ENCODE data around the gene STX18. TPM values are rescaled to one million over a fixed set of nuclear protein-coding genes. Genes with fewer than 3 reads are reported as not detected.

The STX18 gene
- total and polyA plus RNA-seq, 2 experiments from 2014 or later, result 15.9 to 18.1 TPM

GRCh38 chr4:4521731-4522130 lies 20.1 kb downstream of the STX18 start (continued):
- TF ChIP-seq, protein P1, sequence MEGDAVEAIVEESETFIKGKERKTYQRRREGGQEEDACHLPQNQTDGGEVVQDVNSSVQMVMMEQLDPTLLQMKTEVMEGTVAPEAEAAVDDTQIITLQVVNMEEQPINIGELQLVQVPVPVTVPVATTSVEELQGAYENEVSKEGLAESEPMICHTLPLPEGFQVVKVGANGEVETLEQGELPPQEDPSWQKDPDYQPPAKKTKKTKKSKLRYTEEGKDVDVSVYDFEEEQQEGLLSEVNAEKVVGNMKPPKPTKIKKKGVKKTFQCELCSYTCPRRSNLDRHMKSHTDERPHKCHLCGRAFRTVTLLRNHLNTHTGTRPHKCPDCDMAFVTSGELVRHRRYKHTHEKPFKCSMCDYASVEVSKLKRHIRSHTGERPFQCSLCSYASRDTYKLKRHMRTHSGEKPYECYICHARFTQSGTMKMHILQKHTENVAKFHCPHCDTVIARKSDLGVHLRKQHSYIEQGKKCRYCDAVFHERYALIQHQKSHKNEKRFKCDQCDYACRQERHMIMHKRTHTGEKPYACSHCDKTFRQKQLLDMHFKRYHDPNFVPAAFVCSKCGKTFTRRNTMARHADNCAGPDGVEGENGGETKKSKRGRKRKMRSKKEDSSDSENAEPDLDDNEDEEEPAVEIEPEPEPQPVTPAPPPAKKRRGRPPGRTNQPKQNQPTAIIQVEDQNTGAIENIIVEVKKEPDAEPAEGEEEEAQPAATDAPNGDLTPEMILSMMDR (conservative IDR thresholded peaks at IDR 0.05; ENCODE audit: low read depth in 2 of 2), result no peak
- TF ChIP-seq CREB1 (CRISPR knock-in tag; IDR thresholded peaks at IDR 0.05; ENCODE audit: low read depth), result no peak
- TF ChIP-seq, protein P2, sequence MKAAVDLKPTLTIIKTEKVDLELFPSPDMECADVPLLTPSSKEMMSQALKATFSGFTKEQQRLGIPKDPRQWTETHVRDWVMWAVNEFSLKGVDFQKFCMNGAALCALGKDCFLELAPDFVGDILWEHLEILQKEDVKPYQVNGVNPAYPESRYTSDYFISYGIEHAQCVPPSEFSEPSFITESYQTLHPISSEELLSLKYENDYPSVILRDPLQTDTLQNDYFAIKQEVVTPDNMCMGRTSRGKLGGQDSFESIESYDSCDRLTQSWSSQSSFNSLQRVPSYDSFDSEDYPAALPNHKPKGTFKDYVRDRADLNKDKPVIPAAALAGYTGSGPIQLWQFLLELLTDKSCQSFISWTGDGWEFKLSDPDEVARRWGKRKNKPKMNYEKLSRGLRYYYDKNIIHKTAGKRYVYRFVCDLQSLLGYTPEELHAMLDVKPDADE (IDR thresholded peaks at IDR 0.05), result no peak
- no peak for TF ChIP-seq EZH2 (IDR thresholded peaks at IDR 0.05; ENCODE audit: low read depth, unreplicated experiment)
- TF ChIP-seq EZH2phosphoT487 (IDR thresholded peaks at IDR 0.05; ENCODE audit: unreplicated experiment), result no peak

DNA sequence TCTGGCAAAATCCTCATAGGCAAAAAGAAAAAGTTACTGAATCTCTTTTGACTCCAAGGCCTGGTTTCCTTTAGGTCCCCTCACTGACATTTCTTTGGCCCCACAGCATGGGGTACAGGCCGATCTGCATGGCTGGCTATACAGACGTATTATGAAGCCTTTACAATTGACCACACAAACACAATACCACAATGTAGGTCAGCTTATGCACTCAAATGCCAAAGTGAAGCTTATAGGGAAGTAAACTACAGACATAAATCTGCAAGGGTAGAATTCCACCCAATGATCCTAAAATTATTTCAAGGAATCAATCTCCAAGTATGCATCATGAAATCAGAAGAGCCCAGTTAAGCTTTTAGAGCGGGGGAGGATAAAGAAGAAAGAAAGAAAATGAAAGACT lies 20.7 kb downstream of the STX18 start:
- Mint-ChIP-seq H3K4me1 (peaks cover 20% of the 10 kb centered on the region), H3K36me3 (ENCODE audit: low read depth) (no peaks in the 10 kb centered on the region), H3K9me3 (no peaks in the 10 kb centered on the region), H3K4me3 (no peak overlapping the region; the same call in 2 of the 3 replicates), H3K27ac (no peak overlapping the region), H3K27me3 (ENCODE audit: insufficient read depth, low read depth, poor library complexity) (no peaks in the 10 kb centered on the region)
- H3K36me3 ChIP-seq (ENCODE audit: insufficient read depth), result no peaks in the 10 kb centered on the region
- H3K4me2 ChIP-seq, result no peak overlapping the region
- H3K27me3 ChIP-seq (ENCODE audit: insufficient read depth), result no peaks in the 10 kb centered on the region
- H3F3A ChIP-seq (replicated peaks; ENCODE audit: low read depth), result no peaks in the 10 kb centered on the region
- H3K9me2 ChIP-seq (ENCODE audit: insufficient read depth), result no peaks in the 10 kb centered on the region
- DNase-seq (ENCODE audit: low spot score) (peak; percentile 56), ATAC-seq (peak; percentile 76)
- peaks cover 15% of the 10 kb centered on the region; the same call in 1 of the 2 replicates for H3K79me2 ChIP-seq (replicated peaks; ENCODE audit: insufficient read depth)
- TF ChIP-seq, protein P3, sequence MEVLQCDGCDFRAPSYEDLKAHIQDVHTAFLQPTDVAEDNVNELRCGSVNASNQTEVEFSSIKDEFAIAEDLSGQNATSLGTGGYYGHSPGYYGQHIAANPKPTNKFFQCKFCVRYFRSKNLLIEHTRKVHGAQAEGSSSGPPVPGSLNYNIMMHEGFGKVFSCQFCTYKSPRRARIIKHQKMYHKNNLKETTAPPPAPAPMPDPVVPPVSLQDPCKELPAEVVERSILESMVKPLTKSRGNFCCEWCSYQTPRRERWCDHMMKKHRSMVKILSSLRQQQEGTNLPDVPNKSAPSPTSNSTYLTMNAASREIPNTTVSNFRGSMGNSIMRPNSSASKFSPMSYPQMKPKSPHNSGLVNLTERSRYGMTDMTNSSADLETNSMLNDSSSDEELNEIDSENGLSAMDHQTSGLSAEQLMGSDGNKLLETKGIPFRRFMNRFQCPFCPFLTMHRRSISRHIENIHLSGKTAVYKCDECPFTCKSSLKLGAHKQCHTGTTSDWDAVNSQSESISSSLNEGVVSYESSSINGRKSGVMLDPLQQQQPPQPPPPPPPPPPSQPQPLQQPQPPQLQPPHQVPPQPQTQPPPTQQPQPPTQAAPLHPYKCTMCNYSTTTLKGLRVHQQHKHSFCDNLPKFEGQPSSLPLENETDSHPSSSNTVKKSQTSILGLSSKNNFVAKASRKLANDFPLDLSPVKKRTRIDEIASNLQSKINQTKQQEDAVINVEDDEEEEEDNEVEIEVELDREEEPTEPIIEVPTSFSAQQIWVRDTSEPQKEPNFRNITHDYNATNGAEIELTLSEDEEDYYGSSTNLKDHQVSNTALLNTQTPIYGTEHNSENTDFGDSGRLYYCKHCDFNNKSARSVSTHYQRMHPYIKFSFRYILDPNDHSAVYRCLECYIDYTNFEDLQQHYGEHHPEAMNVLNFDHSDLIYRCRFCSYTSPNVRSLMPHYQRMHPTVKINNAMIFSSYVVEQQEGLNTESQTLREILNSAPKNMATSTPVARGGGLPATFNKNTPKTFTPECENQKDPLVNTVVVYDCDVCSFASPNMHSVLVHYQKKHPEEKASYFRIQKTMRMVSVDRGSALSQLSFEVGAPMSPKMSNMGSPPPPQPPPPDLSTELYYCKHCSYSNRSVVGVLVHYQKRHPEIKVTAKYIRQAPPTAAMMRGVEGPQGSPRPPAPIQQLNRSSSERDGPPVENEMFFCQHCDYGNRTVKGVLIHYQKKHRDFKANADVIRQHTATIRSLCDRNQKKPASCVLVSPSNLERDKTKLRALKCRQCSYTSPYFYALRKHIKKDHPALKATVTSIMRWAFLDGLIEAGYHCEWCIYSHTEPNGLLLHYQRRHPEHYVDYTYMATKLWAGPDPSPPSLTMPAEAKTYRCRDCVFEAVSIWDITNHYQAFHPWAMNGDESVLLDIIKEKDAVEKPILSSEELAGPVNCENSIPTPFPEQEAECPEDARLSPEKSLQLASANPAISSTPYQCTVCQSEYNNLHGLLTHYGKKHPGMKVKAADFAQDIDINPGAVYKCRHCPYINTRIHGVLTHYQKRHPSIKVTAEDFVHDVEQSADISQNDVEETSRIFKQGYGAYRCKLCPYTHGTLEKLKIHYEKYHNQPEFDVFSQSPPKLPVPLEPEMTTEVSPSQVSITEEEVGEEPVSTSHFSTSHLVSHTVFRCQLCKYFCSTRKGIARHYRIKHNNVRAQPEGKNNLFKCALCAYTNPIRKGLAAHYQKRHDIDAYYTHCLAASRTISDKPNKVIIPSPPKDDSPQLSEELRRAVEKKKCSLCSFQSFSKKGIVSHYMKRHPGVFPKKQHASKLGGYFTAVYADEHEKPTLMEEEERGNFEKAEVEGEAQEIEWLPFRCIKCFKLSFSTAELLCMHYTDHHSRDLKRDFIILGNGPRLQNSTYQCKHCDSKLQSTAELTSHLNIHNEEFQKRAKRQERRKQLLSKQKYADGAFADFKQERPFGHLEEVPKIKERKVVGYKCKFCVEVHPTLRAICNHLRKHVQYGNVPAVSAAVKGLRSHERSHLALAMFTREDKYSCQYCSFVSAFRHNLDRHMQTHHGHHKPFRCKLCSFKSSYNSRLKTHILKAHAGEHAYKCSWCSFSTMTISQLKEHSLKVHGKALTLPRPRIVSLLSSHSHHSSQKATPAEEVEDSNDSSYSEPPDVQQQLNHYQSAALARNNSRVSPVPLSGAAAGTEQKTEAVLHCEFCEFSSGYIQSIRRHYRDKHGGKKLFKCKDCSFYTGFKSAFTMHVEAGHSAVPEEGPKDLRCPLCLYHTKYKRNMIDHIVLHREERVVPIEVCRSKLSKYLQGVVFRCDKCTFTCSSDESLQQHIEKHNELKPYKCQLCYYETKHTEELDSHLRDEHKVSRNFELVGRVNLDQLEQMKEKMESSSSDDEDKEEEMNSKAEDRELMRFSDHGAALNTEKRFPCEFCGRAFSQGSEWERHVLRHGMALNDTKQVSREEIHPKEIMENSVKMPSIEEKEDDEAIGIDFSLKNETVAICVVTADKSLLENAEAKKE (CRISPR knock-in tag; IDR thresholded peaks at IDR 0.05), result no peak
- peaks cover 5% of the 10 kb centered on the region for H4K20me1 ChIP-seq (replicated peaks; ENCODE audit: insufficient read depth)
- H3K4me1 ChIP-seq (ENCODE audit: insufficient read depth), result peaks cover 9% of the 10 kb centered on the region
- H3K4me3 ChIP-seq, result no peak overlapping the region
- H3K27ac ChIP-seq (ENCODE audit: low read depth), result no peak overlapping the region
- no peak overlapping the region for H2AFZ ChIP-seq
